ENCODE data around the gene GPR176.

GPR176 gene

DNA sequence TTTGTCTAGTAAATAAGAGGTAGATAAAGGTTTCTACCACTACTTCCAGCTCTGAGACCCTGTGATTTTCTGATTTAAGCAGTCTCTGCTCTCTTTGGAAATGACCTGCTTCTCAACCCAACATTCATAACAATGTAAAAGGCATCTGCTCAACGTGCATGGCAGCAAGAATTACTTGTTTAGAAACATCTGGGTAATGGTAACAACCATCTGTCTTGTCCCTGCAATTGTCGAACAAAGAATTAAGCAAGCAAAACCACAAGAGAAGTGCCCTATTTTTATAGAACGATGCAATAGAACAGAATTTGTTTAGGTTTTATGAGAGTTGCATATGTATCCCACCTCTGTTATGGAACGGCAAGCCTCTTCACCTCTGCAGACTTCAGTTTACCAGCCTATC lies 130.3 kb downstream of the GPR176 start:
- H3K27me3 Mint-ChIP-seq: peaks cover 10% of the 10 kb centered on the region
- H3K4me1 Mint-ChIP-seq: peaks cover 14% of the 10 kb centered on the region
- ATAC-seq (replicated peaks; ENCODE audit: extremely low read depth, poor library complexity, severe bottlenecking) (no peak), DNase-seq (ENCODE audit: low spot score in 2 of 2) (no peak)
- peaks cover 2% of the 10 kb centered on the region for H3K36me3 Mint-ChIP-seq (ENCODE audit: insufficient read depth)
- no peak overlapping the region for H3K27ac Mint-ChIP-seq (ENCODE audit: low read depth)
- no peaks in the 10 kb centered on the region for H3K9me3 Mint-ChIP-seq
- H3K4me3 Mint-ChIP-seq: no peak overlapping the region

DNA sequence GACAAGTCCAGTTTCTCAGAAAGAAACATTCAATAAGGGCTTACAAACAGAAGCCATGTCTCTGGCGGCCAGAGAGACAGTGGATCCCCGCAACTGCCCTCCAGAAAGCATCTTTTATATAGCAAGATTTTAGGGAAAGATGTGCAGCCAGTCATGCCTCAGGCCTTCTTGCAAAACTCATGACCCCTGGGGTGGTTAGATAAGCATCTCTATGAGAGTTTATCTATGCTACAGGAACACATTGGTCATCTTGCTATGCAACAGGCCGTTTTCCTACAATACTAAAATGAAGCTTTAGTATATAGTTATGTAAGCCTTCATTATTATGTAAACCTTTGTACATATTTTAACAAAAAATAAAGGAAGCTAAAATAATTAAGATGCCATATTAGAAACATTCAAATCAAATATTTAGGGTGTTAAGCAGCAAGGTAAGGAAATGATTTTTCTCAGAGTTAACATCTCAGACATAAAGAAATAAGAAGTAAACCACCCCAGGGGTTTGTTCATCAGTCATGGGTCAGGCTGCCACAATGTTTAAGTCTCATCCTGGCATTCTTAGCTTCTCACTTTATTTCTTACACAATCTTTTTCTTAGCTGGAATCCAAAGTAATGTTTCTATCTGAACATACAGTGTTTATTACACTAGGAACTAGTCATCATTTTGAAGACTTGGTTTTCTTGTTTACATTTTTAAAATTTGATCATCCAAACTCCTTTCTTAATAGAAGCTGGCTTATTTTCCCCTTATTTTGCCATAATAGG lies 131.1 kb downstream of the GPR176 start:
- peaks cover 3% of the 10 kb centered on the region for H3K27me3 Mint-ChIP-seq
- H3K9me3 Mint-ChIP-seq: no peaks in the 10 kb centered on the region
- H3K4me3 Mint-ChIP-seq: no peak overlapping the region
- H3K4me1 Mint-ChIP-seq: peaks cover 18% of the 10 kb centered on the region
- ATAC-seq (replicated peaks; ENCODE audit: extremely low read depth, poor library complexity, severe bottlenecking): no peak
- H3K27ac Mint-ChIP-seq (ENCODE audit: low read depth): no peak overlapping the region
- no peak for DNase-seq (ENCODE audit: low spot score in 2 of 2)
- H3K36me3 Mint-ChIP-seq (ENCODE audit: insufficient read depth): peaks cover 2% of the 10 kb centered on the region

DNA sequence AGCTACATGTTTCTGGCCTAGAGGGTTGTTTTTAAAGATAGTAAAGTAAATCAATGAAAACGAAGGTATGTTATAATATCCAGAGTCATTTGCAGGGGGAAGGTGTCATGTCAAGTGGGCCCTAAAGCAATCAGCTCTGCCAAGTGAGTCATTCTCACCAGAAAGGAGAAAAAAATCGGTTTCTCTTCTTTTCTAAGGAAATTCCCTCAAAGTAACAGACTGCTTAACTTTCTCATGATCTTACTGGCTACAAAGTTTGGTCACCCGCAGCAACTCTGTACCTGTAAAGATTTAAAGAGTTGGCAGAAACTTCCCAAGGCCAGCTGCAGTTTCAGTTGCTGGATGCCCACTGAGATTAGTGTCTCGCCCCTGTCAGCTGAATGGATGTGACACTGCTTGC lies 132.0 kb downstream of the GPR176 start:
- Mint-ChIP-seq H3K4me1 (peaks cover 27% of the 10 kb centered on the region), H3K9me3 (no peaks in the 10 kb centered on the region), H3K27ac (ENCODE audit: low read depth) (peak overlapping the region; percentile 22), H3K4me3 (no peak overlapping the region), H3K27me3 (no peaks in the 10 kb centered on the region), H3K36me3 (ENCODE audit: insufficient read depth) (peaks cover 4% of the 10 kb centered on the region)
- ATAC-seq (replicated peaks; ENCODE audit: extremely low read depth, poor library complexity, severe bottlenecking): no peak
- no peak for DNase-seq (ENCODE audit: low spot score in 2 of 2)

DNA sequence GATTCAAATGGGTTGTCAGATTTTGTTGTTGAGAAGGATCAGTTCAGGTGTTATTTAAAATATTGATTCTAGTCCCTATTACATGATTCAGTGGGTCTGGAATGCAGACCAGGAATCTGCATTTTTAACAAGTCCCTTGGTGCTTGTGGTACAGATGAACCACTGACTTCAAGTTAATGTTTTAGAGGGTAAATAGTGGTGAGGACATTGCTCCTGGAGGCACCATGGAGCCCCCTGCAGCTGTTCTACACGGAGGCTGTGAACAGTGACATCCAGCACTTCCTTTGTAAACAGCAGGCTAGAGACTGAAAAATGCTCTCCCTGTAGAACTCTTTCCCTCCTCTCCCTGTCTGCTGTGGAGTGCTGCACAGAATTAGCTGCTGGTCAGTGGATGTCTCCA lies 132.6 kb downstream of the GPR176 start:
- DNase-seq (ENCODE audit: low spot score in 2 of 2) (no peak), ATAC-seq (replicated peaks; ENCODE audit: extremely low read depth, poor library complexity, severe bottlenecking) (no peak)
- Mint-ChIP-seq H3K27ac (ENCODE audit: low read depth) (no peak overlapping the region), H3K27me3 (no peaks in the 10 kb centered on the region), H3K36me3 (ENCODE audit: insufficient read depth) (peaks cover 10% of the 10 kb centered on the region), H3K4me1 (peaks cover 28% of the 10 kb centered on the region), H3K4me3 (no peak overlapping the region), H3K9me3 (no peaks in the 10 kb centered on the region)

DNA sequence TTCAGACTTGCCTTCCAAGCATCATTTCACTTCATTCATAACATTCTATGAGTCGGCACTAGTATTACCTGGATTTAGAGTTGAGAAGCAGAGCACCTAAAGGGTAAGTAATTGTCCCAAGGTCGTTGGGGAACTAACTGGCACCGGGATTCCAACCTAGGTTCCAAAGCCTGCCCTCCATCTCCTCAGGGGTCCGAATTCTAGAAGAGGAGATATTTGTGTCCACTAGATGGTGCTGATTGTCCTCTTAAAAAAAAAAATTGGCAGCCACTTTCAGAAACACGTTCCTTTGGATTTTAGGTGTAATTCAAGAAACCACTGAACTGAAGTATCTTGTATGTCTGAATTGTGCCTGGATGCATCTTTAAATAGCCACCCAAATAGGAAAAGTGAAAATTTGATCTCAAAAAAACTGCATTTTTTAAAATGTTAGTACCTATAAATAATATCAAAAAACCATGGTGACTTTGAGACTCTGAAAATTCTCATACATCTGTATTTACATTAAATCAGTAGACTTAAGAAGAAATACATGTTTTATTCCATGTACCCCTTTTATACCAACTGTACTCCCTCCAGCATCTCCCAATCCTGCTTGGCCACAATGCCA lies 133.5 kb downstream of the GPR176 start:
- no peak overlapping the region for H3K27ac Mint-ChIP-seq (ENCODE audit: low read depth)
- H3K4me3 Mint-ChIP-seq: no peak overlapping the region
- no peaks in the 10 kb centered on the region for H3K9me3 Mint-ChIP-seq
- ATAC-seq (replicated peaks; ENCODE audit: extremely low read depth, poor library complexity, severe bottlenecking) (no peak), DNase-seq (ENCODE audit: low spot score in 2 of 2) (no peak)
- peaks cover 37% of the 10 kb centered on the region for H3K4me1 Mint-ChIP-seq
- no peaks in the 10 kb centered on the region for H3K27me3 Mint-ChIP-seq
- peaks cover 15% of the 10 kb centered on the region for H3K36me3 Mint-ChIP-seq (ENCODE audit: insufficient read depth)

DNA sequence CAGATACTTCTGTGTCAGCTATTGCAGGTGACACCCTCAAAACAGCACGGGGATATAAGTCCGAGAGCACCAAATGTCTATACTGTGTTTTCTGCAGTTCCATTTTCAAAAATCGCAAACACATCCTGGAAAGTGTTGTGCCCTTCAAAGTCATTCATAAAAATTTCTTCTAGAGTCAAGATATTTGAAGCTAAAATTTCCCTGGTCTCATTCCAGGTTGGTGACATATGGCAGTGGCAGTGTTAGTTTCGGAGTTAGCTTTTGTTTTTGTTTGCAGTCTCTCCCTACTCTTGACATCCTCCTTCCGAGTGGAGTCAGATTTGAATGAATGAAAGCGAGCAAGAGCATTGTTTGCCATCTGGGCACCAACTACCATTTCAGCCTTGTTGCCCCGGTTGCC lies 134.2 kb downstream of the GPR176 start:
- DNase-seq (ENCODE audit: low spot score in 2 of 2): no peak
- Mint-ChIP-seq H3K4me3 (no peak overlapping the region), H3K27ac (ENCODE audit: low read depth) (no peak overlapping the region), H3K36me3 (ENCODE audit: insufficient read depth) (peaks cover 15% of the 10 kb centered on the region), H3K9me3 (no peaks in the 10 kb centered on the region), H3K4me1 (peaks cover 39% of the 10 kb centered on the region), H3K27me3 (no peaks in the 10 kb centered on the region)
- no peak for ATAC-seq (replicated peaks; ENCODE audit: extremely low read depth, poor library complexity, severe bottlenecking)

DNA sequence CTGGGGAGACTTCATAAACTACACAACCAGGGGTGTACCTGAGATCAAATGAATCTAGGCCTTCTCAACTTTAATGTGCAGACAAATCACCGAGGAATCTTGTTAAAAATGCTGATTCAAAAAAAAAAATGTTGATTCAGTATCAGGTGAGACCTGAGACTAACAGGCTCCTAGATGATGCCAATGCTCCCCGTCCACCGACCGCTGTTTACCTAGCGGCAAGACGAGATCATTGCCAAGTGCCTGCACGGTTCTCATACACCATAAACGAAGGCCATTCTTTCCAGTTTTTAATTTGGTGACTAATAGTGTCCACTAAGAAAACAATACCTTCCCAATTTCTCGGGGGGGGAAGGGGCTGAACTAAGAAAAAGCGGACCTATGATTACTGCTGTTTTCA lies 134.9 kb downstream of the GPR176 start:
- Mint-ChIP-seq H3K27me3 (no peaks in the 10 kb centered on the region), H3K4me1 (peaks cover 39% of the 10 kb centered on the region), H3K36me3 (ENCODE audit: insufficient read depth) (peaks cover 15% of the 10 kb centered on the region), H3K4me3 (peak overlapping the region; percentile 58), H3K9me3 (no peaks in the 10 kb centered on the region), H3K27ac (ENCODE audit: low read depth) (no peak overlapping the region)
- no peak for ATAC-seq (replicated peaks; ENCODE audit: extremely low read depth, poor library complexity, severe bottlenecking)
- no peak for DNase-seq (ENCODE audit: low spot score in 2 of 2)

DNA sequence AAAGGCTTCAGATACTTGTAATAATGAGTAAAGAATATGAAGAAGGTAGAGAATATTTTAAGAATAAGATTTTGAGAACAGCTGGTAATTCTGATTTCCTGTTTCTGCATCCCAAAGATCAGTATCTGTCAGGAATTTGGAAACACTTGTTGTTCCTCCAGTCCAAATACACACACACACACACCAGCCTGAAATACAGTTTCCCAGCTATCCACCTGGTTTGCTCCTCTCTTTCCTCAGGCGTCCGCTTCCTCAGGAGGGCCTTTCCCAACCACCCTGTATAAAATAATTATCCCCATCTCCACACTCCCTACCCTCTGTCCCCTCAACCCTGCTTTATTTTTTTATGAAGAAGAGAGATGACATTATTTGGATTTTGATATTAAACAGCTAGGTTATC lies 135.4 kb downstream of the GPR176 start:
- H3K36me3 Mint-ChIP-seq (ENCODE audit: insufficient read depth): peaks cover 15% of the 10 kb centered on the region
- ATAC-seq (replicated peaks; ENCODE audit: extremely low read depth, poor library complexity, severe bottlenecking) (no peak), DNase-seq (ENCODE audit: low spot score in 2 of 2) (no peak)
- H3K9me3 Mint-ChIP-seq: no peaks in the 10 kb centered on the region
- peak overlapping the region; percentile 58 for H3K4me3 Mint-ChIP-seq
- no peak overlapping the region for H3K27ac Mint-ChIP-seq (ENCODE audit: low read depth)
- peaks cover 39% of the 10 kb centered on the region for H3K4me1 Mint-ChIP-seq
- H3K27me3 Mint-ChIP-seq: no peaks in the 10 kb centered on the region

DNA sequence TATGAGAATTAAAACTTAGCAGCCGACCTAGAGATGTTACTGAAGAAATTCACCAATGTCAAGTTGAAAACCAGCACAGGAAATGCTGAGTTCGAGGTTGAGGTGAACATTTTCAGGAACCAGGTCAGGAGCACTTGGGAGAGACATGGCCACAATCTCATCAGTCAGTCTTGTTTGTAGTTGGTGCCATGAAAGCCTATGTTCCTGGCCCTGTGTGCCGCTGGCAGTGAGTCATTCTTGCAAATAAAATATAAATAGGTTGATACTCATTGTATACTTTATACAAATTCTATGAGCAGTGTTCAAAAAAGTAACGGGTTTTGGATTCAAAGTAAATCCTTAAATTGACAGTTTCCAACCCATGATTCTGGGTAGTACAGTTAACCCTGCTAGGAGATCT lies 135.9 kb downstream of the GPR176 start:
- Mint-ChIP-seq H3K9me3 (no peaks in the 10 kb centered on the region), H3K27ac (ENCODE audit: low read depth) (peak overlapping the region; percentile 46), H3K27me3 (no peaks in the 10 kb centered on the region), H3K4me1 (peaks cover 39% of the 10 kb centered on the region), H3K36me3 (ENCODE audit: insufficient read depth) (peaks cover 15% of the 10 kb centered on the region), H3K4me3 (peak overlapping the region; percentile 70)
- no peak for DNase-seq (ENCODE audit: low spot score in 2 of 2)
- ATAC-seq (replicated peaks; ENCODE audit: extremely low read depth, poor library complexity, severe bottlenecking): no peak

DNA sequence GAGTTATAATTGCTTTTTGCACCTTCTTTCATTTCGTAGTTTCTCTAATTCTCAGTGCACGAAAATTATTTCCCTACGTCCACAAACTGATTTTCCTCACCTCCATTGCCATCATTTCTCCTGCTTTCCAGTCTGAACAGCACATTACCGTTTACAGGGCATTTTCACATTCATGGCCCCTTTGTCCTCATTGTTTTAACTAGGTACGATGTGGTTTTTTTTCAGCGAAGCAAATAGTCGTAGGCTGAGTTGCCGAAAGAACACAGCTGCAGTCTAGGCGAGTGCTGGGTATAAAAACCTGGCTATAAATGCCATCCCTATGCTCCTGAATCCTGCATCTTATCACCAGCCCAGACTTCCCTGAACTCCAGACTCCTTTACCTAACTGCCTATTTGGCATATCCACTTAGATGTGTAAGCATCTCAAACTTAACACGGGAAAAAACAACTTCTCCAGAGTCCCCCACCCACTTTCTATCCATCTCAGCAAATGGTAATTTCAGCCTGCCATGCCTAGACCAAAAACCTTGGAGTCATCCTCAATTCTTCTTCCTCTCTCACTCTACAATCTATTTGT lies 136.7 kb downstream of the GPR176 start:
- Mint-ChIP-seq H3K36me3 (ENCODE audit: insufficient read depth) (peaks cover 15% of the 10 kb centered on the region), H3K27me3 (no peaks in the 10 kb centered on the region), H3K9me3 (no peaks in the 10 kb centered on the region), H3K4me1 (peaks cover 39% of the 10 kb centered on the region), H3K4me3 (peak overlapping the region; percentile 70), H3K27ac (ENCODE audit: low read depth) (peak overlapping the region; percentile 46)
- no peak for ATAC-seq (replicated peaks; ENCODE audit: extremely low read depth, poor library complexity, severe bottlenecking)
- DNase-seq (ENCODE audit: low spot score in 2 of 2): no peak

DNA sequence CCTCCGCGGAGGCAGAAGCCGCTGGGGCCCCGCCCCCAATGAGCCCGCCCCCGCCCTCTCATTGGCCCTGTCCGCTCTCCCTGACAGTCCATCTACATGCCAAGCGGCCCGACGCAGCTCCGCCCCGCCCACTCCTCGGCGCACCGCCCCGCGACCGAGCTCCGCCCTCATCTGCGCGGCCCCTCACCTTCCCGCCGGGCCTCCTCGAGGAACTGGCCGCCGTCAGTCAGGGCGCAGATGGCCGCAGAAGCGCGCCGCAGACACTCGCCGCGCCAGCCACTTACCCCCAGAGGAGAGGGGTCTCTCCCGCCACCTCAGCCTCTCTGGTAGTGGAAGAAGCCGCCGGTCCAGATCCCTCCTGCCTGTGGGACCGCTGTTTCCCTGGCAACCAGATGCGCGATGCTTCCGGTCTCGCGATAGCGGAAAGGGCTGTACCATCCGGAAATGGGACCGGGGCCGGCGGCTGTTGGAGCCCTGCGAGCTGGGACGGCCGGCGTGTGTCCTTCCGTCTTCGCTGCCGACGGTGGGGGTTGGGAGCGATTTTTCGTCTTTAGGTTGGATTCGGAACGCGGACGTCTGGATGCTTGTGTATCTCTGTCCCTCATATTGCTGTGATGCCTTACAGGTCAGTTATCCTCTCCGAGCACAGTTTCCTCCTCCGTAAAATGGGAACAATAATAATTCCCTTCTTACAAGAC lies 137.5 kb downstream of the GPR176 start, which contains the start of gene FSIP1:
Gene FSIP1 (minus strand): TSS at position 401 of the 698 bp plus-strand sequence. CDS start 6,317 bp downstream, outside the sequence.
- Mint-ChIP-seq H3K27me3 (peaks cover 1% of the 10 kb centered on the region), H3K4me1 (peaks cover 39% of the 10 kb centered on the region), H3K36me3 (ENCODE audit: insufficient read depth) (peaks cover 15% of the 10 kb centered on the region), H3K27ac (ENCODE audit: low read depth) (peak within 1 kb of the TSS; percentile 46), H3K4me3 (peak within 1 kb of the TSS; percentile 70), H3K9me3 (no peaks in the 10 kb centered on the region)
- peak; percentile 98 for ATAC-seq (replicated peaks; ENCODE audit: extremely low read depth, poor library complexity, severe bottlenecking)
- DNase-seq (ENCODE audit: low spot score in 2 of 2): peak; percentile 95 to 98

DNA sequence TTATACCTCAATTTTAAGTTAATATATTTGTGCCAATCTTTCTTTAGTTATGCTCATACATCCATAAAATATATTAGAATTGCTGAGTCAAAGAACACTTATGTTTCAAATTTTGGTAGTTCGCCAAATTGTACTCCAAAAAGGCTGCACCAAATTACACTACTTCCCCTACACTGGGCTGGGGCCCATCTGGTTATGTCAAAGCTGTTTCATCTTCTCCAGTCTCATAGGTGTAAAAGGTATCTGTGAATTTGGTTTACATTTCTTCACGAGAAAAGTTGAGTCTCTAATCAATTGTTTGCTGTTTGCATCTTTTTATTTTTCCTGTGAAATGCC lies 138.1 kb downstream of the GPR176 start:
- peaks cover 44% of the 10 kb centered on the region for H3K4me1 Mint-ChIP-seq
- H3K27ac Mint-ChIP-seq (ENCODE audit: low read depth): peak overlapping the region; percentile 46
- H3K9me3 Mint-ChIP-seq: no peaks in the 10 kb centered on the region
- no peak for ATAC-seq (replicated peaks; ENCODE audit: extremely low read depth, poor library complexity, severe bottlenecking)
- peak overlapping the region; percentile 70 for H3K4me3 Mint-ChIP-seq
- no peak for DNase-seq (ENCODE audit: low spot score in 2 of 2)
- peaks cover 8% of the 10 kb centered on the region for H3K27me3 Mint-ChIP-seq
- peaks cover 15% of the 10 kb centered on the region for H3K36me3 Mint-ChIP-seq (ENCODE audit: insufficient read depth)

Measured in central memory CD8-positive, alpha-beta T cell (primary cell).